ENCODE measurements around the gene ANKRD27.
A peak's percentile ranks its signal among the peaks of the same experiment; 100 is the strongest.
"Not testable (repeated sequence)": the region's sequence is repeated elsewhere in the genome, so short reads cannot be mapped to it uniquely, and the experiment has no call there.

The ANKRD27 gene

DNA sequence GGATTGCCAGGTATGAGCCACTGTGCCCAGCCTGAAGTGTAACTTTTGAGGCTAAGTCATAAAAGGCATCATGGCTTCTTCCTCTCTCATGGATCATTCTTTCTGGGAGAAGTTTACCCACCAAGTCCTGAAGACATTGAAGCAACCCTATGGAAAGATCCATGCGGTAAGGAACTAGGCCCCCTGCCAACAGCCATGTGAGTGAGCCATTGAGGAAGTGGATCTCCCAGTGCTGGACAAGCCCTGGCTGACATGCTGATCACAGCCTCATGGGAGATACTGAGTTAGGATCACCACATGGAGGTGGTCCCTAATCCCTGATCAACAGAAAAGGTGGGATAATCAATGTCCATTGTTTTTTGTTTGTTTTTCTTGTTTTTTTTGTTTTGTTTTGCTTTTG, 13.3 kb upstream of the ANKRD27 start:
- no peak for DNase-seq

GRCh38 chr19:32687681-32688080, 12.7 kb upstream of the ANKRD27 start:
- no peak for DNase-seq

GRCh38 chr19:32686847-32687475, 12.0 kb upstream of the ANKRD27 start:
- no peak for DNase-seq

GRCh38 chr19:32682317-32682716, 7.3 kb upstream of the ANKRD27 start:
- DNase-seq: no peak

GRCh38 chr19:32680986-32681385, 6.0 kb upstream of the ANKRD27 start:
- no peak for DNase-seq

DNA sequence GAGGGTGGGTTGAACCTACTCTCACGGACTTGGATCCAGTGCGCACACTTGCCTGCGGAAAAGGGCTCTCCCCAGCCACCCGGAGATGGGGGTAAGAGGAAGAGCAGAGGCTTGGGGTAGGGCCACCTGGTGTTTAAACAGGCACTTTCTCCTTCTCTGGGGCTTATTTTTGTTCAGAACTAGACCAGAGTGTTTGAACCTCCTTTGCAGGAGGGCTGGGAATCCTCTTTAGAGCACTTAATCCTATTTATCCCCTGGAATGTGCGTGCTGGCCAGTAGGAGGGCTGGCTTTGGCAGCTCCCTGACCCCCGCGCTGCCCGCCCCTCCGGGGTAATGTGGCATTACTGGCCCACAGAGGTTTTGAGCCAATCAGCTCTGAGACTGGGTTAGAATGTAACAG, 2.7 kb upstream of the ANKRD27 start:
- no peak for DNase-seq

DNA sequence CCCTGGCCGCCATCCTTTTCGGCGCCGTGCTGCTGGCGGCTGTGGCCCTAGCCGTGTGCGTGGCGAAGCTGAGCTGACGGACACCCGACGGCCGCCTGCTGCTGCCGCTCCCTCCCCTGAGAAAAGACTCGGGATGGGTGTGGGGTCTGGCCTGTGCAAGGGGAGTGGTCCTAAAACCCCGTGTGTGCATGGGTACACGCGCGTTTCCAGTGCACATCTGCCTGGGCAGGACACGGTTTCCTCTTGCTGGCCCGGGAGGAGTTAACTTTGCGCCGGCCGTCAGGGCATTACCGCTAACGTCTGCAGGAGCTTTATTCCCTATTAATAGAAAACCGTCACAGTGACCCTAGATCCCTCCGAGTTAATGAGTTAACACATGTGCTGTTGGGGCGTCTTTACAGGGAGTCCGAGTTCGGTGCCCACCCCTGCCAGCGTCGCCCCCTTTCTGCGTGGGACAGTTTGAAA, 1.9 kb upstream of the ANKRD27 start:
- DNase-seq: no peak

DNA sequence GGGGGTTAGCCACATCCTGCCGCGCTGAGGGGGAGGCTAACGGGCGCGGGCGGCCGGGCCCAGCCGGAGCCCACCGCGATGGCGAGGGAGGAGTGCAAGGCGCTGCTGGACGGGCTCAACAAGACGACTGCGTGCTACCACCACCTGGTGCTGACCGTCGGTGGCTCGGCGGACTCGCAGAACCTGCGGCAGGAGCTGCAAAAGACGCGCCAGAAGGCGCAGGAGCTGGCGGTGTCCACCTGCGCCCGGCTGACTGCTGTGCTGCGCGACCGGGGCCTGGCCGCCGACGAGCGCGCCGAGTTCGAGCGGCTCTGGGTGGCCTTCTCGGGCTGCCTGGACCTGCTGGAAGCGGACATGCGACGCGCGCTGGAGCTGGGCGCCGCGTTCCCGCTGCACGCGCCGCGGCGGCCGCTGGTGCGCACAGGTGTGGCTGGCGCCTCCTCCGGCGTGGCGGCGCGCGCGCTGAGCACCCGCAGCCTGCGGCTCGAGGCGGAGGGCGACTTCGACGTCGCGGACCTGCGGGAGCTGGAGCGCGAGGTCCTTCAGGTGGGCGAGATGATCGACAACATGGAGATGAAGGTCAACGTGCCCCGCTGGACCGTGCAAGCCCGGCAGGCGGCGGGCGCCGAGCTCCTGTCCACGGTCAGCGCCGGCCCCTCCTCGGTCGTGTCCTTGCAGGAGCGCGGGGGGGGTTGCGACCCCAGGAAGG, 1.4 kb upstream of the ANKRD27 start:
- no peak for DNase-seq

DNA sequence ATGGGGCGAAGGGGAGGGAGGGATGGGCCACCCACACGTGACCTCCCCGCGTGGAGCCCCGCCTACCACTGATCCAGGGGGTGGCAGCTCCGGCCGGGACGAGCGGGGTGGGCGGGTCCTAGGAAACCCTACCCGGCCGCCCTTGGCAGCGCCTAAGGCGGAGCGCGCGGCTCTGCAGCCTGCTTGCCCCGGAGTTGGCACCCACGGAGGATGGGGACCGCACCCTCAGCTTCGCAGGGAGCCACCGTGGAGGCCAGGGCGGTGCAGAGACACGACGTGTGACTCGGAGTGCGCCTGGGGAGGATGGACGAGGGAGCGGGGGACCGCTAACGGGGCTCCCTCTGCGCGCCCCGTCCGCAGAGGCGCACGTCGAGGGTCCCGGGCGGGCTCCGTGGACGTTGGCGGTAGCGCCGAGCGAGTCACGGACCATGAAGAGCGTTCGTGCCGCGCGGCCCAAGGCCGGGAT, 773 bp upstream of the ANKRD27 start, which contains the start of gene RGS9BP:
RGS9BP (plus strand) TSS at position 129 of the 466 bp plus-strand sequence. CDS start 416 bp downstream, outside the sequence.
- DNase-seq: peak; percentile 28

DNA sequence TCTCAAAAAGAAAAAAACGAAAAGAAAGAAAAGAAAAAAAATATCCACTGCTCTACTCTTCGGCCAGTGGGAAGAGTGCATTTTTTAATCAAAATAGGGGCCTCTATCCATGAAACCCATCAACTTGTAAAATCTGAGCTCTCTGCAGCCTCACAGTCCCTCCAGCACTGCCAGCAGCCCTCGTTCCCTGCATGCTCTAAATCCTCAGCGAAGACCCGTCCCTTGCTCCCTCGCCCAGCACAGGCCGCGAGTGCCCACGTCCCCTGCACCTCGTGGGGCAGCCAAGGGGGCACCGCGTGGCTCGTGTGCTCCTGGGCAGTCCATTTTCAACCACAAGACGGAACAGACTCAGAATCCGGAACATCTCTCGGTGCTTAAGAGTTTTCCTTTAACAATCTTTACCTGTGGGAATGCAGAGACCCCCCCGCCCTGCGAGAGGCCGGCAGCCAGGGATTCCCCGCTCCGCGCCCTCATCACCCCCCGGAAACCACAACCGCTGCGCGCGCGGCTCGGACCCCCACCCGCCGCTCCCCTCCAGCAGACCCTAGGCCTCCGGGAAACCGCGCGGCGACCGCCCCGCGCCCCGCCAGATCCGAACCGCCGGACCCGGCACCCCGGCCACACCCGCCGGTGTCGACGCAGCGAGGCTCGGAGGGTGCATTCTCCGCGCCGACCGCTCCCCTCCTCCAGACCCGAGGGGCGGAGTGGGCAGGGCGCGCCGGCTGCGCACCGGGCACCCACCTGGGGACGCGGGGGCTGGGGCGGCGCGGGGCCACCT, 638 bp downstream of the ANKRD27 start:
- no peak for DNase-seq

DNA sequence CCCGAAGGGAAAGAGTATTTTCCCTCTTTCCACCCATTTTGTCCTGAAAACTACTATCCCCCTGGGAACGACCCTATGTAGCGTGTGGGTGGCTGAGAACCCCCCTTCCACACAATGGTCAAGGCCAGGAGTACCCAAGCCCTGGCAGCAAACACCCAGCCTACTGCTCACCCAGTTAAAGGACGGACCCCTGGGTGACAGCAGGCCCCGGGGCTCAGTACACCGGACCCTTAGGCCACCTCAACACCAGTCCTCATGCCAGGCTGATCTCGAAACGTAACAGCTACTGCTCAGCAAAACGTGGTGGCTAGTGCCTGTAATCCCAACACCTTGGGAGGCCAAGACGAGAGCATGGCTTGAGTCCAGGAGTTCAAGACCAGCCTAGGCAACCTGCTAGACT, 1.4 kb downstream of the ANKRD27 start:
- no peak for DNase-seq

- DNase-seq: no peak
Observed at GRCh38 chr19:32672841-32673240, 2.1 kb downstream of the ANKRD27 start.

DNA sequence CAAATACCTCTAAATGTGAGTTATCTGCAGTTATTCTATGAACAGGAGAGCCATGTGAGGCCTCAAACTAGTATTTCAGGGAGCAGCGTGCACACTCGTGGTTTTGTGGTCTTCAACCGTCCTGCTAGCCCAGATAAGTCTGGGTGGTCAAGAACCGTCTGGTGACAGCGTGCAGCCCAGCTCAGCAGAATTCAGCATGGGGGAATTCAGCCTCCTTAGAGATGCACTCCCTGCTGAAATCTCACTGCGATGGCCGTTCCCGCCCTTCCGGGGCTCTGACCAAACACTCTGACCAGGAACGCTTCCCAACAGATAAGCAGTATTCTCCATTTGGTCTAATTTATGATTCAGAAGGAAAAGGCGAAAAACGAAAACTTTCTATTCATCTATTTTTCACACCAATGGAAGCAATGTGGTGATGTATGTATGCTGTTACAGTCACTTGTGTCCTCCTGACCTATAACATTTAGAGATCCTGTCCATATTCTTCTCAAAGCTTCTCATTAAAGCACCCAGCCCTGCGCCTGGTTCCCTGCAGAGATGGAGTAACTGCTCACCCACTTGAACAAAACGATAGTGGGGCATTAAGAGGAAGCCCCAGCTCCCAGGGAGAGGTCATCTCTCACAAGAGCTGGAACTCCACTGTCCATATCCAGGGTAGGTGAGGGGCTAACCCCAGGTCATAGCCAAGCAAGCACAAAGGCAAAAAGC, 2.9 kb downstream of the ANKRD27 start:
- DNase-seq: no peak

DNA sequence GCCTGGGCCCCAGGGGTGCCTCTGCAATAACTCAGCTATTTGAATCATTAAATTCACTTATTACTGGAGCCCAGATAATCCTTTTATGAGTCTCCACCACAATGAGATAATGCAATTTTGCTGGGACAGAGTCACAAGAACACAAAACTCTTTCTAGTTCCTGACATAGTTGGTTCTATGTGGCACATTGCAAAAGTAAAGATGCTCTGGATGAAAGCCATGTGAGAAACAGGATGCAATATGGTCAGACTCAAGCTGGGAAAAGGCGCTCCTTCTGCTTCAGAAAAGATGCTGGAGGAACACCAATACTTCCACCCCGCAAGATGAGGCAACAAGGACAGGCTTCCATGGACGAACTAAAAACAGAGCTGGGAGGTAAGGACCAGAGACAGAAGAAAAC, 5.7 kb downstream of the ANKRD27 start:
- DNase-seq: no peak

DNA sequence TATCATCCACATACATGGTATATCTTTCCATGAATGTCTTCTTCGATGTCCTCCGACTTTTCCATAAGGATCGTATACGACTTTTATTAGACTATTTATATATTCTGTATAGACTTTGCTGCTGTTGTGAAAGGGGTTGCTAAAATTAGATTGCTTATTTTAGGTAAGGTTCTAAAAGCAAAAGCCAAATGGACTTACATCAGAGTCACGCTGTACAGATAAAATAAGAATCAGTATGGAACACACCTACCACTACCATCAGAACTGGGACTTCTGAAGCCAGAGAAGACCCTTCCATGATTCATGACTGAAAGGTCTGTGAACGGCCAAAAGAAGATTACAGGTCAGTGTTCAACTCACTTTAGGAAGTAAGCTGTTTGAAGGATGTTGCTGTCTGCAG, 8.9 kb downstream of the ANKRD27 start:
- DNase-seq: no peak

DNA sequence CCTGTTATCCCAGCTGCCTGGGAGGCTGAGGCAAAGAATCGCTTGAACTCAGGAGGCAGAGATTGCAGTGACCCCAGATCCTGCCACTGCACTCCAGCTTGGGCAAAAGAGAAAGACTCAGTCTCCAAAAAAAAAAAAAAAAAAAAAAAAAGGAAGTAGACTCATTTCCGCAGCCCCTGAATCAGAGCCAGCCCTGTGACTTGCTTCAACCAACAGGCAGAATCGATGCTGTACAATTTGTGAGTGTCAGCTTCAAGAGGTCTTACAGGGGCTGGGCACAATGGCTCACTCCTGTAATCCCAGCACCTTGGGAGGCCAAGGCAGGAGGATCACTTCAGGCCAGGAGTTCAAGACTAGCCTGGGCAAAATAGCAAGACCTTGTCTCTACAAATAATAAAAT, 12.8 kb downstream of the ANKRD27 start:
- DNase-seq: no peak

DNA sequence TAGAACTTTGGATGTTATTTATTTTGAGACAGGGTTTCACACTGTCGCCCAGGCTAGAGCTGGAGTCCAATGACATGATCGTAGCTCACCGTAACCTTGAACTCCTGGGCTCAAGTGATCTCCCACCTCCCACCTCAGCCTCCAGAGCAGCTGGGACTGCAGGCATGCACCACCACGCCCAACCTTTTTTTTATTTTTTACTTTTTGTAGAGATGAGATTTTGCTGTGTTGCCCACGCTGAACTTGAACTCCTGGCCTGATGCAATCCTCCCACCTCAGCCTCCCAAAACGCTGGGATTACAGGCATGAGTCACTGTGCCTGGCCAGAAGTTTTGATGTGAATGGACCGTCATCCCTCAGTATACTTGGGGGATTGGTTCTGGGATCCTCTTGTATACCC, 13.7 kb downstream of the ANKRD27 start:
- DNase-seq: no peak

- no peak for DNase-seq
Observed at GRCh38 chr19:32658527-32658926, 16.5 kb downstream of the ANKRD27 start.

GRCh38 chr19:32658075-32658474, 16.9 kb downstream of the ANKRD27 start:
- DNase-seq: no peak

DNA sequence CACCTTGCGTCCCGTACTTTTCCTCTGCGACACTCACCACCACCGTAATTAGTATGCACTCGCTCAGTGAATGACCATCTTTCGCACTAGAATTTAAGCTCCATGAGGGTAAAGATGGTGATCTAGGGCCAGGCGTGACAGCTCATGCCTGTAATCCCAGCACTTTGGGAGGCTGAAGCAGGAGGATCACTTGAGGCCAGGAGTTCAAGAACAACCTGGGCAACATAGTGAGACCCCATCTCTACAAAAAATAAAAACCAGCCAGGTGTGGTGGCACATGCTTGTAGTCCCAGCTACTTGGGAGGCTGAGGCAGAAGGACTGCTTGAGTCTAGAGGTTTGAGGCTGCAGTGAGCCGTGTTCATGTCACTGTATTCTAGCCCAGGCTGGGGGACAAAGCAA, 18.6 kb downstream of the ANKRD27 start:
- not testable (repeated sequence) for DNase-seq

DNA sequence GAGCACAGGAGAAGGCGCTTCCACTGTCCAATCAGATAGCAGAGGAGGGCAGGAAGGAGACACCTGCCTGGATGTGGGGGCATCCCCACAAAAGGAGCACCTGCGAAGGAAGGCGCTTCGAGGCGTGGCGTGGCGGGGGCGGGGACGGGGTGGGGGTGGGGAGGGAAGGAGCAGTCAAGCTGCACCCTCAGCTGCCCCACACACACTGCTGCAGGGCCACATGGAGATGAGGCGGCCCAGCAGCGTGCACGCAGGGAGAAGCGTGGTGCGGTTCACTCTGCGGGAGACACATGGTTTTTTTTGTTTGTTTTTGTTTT, 21.4 kb downstream of the ANKRD27 start:
- DNase-seq: no peak

- DNase-seq: no peak
Observed at GRCh38 chr19:32652894-32653598, 21.9 kb downstream of the ANKRD27 start.

- DNase-seq: not testable (repeated sequence)
Observed at GRCh38 chr19:32652331-32652730, 22.6 kb downstream of the ANKRD27 start.

All from kidney glomerular epithelial cell (primary cell).